NCI-H2196 (cell line): Measurements from ENCODE around the gene HEPHL1.

Experiments
- DNase-seq: peaks from one replicate; lab custom pipeline; 2025; ENCODE audit not compliant: unreplicated experiment; lab: John Stamatoyannopoulos, UW

The HEPHL1 gene

GRCh38 chr11:94129512-94130297 lies 108.6 kb downstream of the HEPHL1 start:
- DNase-seq = peak; percentile 57

DNA sequence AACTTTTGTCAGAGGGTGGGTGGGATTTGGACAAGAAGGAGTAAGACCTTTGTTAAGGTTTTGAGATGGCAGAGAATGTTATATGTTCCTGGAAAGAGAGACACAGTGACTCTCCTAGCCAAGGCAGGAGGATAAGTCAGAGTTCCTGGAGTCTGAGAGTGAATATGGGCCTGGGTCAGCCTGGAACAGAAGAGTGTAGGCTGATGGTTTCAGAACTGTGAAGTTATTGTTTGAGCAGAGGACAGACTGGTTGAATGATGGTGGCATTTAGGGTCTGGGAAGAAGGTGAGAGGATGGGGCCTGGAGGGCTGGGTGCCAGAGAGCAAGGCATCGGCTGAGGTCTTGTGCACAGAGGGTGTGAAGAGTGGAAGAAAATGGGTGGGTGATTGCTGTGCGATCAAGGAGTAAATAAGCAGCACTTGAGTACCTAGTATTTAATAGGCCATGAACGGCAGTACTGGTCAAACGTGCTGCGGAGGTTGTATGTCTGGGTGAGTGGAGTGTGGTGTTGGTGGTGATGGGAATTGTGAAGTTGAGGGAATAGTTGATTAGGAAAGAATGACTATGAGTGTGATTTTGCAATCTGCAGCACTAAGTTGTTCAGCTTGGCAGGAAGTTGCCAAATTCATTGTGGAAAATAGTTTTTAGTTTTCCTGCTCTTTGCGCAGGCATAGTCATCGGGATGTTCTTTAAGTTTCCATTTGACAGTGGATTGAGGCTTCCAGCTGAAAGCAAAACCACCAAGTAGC lies 109.3 kb downstream of the HEPHL1 start:
- no peak for DNase-seq

GRCh38 chr11:94131047-94131717 lies 110.0 kb downstream of the HEPHL1 start:
- peak; percentile 37 for DNase-seq

GRCh38 chr11:94131718-94132115 lies 110.6 kb downstream of the HEPHL1 start:
- DNase-seq = peak; percentile 10

DNA sequence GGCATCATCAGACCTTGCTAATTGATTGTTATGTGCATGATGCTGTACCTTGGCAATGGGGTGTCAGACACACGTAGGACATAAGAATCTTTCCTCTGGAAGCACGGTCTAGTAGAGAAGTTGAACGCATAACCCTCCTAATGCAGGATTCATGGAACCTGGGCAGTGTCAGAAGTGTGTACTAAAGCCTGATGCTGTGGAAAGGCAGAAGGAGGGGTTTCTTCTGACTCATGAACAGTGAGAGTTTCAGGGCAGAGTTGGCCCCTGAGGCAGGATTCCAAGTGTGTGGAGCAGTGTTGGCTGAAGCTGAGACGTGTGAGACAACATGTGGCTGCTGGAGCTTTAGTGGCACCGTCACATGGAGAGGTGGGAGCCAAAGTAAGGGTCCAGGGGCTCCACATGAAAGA lies 111.0 kb downstream of the HEPHL1 start:
- no peak for DNase-seq

- no peak for DNase-seq
Measured at GRCh38 chr11:94132823-94133408, 111.8 kb downstream of the HEPHL1 start.

- no peak for DNase-seq
Measured at GRCh38 chr11:94133752-94134151, 112.6 kb downstream of the HEPHL1 start.

- DNase-seq = no peak
Measured at GRCh38 chr11:94134651-94135512, 113.7 kb downstream of the HEPHL1 start.

GRCh38 chr11:94139416-94139815 lies 118.3 kb downstream of the HEPHL1 start:
- no peak for DNase-seq

GRCh38 chr11:94140154-94140655 lies 119.1 kb downstream of the HEPHL1 start:
- DNase-seq = no peak

GRCh38 chr11:94141511-94142307 lies 120.6 kb downstream of the HEPHL1 start:
- no peak for DNase-seq

DNA sequence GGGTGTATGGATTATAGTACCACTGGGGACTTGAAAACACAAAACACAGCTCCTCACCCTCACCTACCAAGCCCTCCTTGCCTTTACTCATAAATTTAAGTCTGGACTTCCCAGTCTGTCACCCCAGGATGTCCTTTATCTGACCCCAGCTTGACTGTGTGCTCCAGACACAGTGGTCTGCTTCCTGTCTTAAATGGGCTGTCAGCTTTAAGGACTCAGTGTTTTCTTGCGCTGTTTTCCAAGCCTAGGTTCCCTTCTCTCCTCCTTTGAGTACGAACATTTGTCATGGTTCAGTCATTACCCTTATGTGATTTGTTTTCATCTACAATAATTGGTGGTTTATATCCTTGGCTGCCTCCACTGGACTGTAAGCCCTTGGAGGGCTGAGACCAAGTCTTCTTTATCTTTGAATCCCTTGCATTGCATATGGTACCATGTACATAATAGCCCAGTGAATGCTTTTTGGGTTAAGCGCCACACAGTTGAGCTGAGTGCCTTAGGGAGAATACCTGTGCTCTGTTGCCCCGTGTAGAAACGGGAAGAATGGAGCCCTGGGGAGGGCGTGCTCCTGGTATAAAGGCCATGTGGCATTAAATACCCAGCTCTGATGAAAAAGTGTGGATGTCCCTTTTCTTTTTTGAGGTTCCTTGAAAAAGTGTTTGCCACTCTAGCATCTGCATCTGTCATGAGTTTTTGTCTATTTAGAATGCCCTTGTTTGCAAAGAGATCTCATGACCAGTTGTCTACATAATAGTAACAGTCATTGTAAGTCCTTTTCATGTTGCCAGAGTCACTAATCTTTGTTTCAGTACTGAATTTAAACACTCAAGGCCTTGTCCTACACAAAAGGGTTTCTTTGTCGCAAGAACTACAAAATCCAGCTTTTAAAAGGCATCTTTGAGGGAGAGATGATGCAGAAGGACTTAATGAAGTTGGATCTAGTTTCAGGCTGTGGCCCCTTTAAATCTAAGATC lies 121.4 kb downstream of the HEPHL1 start:
- DNase-seq = no peak

DNA sequence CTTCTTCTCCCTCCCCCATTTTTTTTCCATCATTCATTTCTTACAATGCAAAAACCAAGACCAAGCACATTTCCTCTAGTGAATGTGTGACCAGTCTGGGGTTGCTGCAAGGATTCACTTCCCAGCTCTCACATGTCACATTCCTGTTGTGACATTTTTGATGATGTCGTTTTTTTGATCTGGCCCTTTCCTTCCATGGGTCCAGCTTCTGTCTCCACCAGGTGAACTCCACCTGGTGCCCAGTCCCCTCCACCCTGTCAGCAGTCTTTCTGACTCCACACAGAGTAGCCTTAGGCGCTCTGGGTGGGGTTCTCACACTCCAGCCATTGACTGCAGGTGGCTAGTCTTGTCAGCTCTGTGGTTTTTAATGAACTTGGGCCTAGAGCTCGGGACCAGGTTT lies 123.1 kb downstream of the HEPHL1 start:
- no peak for DNase-seq

DNA sequence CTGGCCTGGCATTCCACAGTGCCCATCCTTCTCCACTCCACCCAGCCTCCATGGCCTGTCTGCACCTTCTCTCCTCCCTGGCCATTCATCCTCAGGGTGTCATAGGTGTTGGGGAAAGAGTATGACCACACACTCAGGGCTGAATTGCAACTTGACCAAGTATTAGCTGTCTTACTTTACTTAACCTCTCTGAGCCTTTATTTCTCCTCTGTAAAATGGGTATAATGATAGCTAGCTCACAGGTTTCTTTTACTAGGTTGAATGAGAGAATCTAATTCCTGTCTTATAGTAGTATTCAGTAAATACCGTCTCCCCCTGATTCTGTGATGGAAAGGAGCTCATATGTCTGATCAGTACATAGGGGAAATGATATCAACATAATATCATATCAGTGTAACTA lies 123.5 kb downstream of the HEPHL1 start:
- DNase-seq = no peak

- no peak for DNase-seq
Measured at GRCh38 chr11:94145431-94145830, 124.3 kb downstream of the HEPHL1 start.

GRCh38 chr11:94145916-94146315 lies 124.8 kb downstream of the HEPHL1 start:
- DNase-seq = no peak

- no peak for DNase-seq
Measured at GRCh38 chr11:94147433-94147845, 126.3 kb downstream of the HEPHL1 start.

GRCh38 chr11:94148189-94148588 lies 127.0 kb downstream of the HEPHL1 start:
- DNase-seq = no peak
